HG02981 (cell line): ENCODE results near the gene GPD2.
"Not testable (repeated sequence)": the region's sequence is repeated elsewhere in the genome, so short reads cannot be mapped to it uniquely, and the experiment has no call there.

Experiments used
- ATAC-seq: cut with Tn5 transposase; IDR thresholded peaks from one replicate; pipeline ENCODE4 v1.9.1; 2021; ENCODE audit warnings: mild to moderate bottlenecking, moderate library complexity; ENCODE audit not compliant: unreplicated experiment

Gene GPD2

DNA sequence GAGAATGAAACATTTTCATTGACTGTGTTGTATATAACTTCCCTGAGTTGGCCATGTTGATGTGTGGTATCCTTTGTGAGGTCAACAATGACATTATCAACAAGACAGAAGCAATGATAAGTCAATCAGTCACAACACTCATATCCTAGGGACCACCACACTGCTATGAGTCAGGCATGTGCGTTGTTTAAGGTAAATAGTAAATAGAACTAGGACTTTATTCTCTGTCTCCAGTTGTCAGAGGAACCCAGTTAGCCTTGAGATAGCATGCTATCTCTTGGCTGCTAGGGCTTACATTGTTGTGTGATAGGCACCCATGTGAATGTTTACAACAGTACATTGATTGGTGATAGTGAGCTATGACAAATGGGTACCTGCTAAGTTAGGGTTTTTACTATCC, 37.3 kb downstream of the GPD2 start:
- ATAC-seq: no peak

DNA sequence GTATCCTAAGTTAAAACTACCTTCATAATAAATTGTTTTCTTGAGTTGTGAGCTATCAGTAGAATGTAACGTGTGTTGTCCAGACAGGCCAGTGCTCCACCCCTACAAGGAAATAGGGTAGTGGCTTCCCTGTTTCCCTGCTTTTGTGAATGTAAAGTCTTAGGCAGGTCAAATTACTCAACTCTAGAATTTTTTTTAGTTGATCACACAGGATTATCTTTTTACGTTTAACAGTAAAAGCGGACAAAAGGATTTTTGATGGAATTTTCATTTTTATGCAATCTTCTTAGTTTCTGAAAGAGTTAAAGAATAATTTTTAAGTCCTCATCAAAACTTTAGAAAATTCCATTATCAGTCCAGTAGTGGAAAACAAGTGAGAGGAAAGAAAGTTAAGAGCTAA, 38.2 kb downstream of the GPD2 start:
- no peak for ATAC-seq

DNA sequence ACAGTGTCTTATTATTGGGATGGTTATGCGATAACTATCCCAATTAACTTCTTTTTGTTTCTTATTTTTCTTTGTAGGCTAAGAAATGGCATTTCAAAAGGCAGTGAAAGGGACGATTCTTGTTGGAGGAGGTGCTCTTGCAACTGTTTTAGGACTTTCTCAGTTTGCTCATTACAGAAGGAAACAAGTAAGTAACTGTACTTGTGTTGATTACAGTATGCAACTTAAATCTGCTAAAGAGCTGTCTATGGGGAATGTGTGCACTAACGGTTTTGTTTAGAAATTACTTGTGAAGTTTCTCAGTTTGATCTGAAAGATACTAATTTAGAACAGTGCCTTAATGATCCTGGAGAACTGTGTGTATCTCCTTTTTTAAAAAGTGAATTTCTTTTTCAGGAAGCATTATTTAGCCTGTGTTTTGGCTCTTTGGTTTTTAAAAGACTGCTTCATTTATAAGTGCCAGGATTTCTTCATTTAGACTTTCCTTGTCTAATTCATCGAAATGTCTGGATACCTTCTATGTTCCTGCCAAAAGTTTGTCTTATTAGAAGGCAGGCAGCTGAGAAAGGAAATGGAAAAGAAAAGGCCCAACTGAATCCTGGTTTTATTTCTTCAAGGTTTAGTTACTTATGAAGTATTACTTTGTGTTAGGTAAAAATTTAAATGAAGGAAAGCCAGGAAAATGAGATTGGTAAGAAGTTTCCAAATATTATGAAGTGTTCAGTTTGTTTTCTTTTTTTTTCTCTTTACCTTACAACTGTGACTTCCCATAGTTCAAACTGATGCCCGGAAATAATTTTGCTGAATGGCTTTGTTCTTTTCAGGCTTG, 40.1 kb downstream of the GPD2 start:
- ATAC-seq: peak; percentile 28

DNA sequence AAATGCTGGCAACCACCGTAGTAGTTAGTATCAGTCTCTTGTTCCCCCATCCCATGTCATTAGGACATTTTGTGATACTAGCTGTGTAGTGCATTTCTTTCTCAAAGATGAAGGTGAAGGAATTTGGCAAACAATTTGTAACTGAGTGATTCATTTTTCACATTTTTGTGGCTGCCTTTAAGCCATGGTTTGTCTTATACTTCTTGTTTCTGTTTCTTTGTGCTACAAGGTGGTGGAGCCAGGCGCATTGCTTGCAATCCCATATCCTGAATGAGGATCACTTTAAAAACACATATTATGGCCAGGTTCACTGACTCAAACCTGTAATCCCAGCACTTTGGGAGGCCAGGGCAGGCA, 40.6 kb downstream of the GPD2 start:
- ATAC-seq: peak; percentile 83

DNA sequence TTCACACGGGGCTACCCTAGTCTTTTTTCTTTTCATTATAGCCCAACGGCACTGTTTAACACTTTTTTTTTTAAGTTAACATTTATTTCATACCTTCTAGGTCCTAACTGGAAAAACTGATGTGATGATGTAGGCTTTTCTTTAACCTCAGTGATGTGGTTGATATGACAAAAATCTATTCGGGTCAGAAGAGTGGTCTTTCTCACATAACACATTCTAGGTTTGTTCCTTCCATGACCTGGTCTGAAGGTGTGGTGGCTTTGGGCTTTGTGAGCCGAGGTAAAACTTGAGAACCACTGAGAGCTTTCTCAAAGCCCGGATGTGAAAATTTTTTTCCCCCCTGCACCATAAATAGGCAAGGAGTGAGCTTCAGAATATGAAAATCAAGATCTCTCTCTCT, 44.2 kb downstream of the GPD2 start:
- ATAC-seq: no peak

DNA sequence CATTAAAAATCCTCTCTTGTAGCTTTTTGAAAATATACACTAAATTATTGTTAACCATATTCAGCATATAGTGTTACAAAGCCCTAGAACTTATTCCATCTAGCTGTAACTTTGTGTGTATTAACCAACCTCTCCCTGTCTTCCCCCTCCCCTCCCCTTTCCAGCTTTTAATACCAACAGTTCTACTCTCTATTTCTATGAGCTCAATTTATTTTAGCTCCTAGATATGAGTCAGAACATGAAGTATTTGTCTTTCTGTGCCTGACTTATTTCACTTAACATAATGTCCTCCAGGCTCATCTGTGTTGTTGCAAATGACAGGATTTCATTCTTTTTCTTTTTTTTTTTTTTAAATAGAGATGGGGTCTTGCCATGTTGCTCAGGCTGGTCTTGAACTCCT, 45.1 kb downstream of the GPD2 start:
- no peak for ATAC-seq

DNA sequence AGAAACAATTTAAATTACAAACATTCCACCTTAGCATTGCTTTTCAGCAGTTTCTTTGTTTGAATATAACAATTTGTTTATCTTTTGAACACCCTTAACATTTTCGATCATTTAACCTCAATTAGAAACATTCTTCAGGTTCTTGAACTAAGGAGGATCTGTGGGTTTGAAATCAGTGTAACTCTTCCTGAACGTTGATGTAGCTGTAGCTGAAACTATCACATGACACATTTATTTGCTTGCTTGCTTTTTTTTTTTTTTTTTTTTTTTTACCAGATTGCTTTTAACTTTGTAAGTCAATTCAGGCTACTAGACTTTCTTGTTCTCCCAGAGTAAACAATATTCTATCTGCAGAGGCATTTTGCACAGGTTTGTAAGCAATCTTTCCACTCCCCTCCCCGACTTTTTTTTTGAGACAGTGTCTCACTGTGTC, 47.6 kb downstream of the GPD2 start:
- no peak for ATAC-seq

DNA sequence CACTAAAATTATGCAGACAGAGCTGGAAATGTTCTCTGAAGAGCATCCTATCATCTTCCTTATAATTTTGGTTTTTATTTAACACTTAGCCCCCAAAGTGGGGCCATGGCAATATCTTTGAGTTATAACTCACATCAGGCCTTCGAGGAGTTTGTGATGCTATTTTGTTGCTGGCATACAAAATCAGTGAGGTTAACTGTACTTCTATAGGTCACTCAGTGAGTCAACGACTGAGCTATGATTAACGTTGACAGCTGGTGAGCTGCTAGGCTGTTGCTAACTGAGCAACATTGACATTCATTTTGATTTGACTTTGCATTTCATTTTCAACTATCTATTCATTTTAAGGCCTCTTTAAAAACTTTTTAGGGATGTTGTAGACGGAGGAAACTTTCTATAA, 50.0 kb downstream of the GPD2 start:
- no peak for ATAC-seq

DNA sequence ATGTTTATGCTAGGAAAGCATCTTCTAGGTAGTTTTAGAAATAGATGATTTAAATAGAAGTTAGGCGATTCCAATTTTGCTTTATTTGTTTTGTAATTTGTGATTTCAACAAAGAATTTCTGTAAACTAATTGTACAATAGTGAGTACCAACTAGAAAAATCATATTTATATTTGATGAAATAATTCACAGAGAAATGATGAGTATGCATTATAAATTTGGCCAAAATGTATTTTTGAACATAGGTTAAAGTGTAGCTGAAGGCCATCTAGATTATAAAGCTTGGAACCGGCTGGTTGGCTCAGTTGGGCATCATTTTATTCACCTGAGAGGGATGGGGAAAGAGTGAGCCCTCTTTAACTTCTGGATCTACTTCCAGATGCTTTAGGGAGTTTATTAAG, 50.4 kb downstream of the GPD2 start:
- no peak for ATAC-seq

DNA sequence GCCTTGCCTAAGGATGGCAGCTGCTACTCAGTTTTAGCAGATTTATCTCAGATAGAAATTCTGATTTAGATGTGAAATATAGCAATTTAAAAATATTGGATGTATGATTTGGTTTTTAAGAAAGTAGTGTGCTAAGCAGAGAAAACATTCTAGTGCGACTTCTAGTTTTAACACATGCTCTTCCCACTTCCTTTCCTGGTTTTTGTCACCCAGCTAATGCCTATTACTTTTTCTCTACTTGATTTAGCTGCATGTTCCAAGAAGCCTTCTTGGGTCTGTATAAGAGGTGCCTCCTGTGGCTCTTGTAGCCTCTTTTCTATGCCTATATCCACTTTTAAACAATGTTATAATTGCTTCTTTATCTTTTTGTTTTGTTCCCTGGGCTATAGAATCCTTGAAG, 53.0 kb downstream of the GPD2 start:
- ATAC-seq: no peak

DNA sequence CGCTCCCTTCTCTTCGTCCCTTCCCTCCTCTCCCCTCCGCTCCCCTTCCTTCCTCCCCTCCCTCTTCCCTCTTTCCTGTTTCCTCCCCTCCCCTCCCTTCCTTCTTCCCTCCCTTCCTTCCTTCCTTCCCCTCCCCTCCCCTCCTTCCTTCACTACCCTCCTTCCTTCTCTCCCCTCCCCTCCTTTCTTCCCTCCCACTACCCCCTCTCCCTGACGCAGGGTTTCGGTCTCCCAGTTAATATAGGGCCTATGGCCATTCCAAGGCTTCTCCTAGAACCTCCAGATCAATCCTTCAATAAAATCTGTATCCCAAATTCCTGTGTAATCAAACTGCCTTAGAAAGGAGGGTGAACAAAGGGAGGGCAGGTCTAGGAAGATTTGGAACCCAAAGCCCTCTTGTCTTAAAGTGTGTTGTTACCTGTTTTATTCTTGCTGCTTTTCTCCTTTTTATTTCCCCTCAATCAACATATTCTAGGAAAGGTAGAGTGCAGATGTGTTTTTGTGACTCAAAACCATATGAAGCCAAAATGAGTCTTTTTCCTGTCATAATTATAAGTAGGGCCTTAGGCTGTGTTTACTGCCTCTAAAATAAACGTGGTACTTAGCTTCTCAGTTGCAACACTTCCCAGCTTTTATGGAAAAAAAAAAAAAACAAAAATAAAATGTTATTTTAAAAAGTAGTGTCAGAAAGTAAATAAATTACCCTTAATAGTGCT, 53.7 kb downstream of the GPD2 start:
- no peak for ATAC-seq

DNA sequence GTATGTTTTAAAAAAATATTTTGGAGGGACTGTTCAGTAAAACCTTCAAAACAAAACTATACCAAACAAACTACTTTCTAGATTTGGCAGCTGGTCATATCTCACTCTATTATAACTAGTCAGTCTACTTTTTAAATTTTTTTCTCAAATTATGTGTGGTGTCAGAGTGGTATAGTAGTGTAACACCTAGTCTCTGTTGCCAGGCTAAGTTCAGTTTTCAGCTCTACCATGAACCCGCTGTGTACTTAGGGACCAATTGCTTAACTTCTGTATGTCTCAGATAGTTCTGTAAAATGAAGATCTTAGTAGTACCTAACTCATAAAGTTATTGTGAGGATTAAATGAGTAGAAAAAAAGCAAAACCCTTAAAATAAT, 54.3 kb downstream of the GPD2 start:
- no peak for ATAC-seq

DNA sequence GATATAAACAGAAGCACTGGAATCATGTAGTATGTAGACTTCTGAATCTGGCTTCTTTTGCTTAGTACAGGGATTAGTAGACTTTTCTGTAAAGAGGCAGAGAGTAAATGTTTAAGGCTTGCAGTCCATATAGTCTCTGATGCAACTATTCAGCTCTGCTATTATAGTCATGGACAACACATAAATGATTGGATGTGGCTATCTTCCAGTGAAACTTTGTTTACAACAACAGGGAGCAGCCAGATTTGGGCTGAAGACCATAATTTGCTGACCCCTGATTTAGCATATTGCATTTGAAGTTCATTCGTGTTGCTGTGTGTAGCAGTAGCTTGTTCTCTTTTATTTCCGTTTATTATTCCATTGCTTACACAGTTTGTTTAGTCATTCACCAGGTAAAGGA, 55.0 kb downstream of the GPD2 start:
- ATAC-seq: no peak

DNA sequence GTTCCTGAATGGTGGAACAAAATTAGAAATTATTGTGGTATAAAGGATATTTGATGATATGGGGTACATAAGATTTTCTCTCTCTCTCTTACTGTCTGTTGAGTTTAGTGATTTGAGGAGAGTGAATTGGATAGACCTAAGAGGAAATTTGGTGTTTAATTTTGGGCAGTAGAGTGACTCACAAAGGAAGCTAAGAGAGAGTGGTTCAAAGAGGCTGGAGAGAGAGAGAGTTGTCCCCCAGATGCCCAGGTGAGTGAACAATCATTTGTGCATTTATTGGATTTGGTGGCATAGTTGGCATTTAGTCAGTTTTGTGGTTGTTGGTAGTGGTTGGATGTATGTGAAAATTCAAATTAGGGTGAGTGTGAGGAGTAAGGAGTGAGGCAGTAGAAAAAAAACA, 56.8 kb downstream of the GPD2 start:
- no peak for ATAC-seq

DNA sequence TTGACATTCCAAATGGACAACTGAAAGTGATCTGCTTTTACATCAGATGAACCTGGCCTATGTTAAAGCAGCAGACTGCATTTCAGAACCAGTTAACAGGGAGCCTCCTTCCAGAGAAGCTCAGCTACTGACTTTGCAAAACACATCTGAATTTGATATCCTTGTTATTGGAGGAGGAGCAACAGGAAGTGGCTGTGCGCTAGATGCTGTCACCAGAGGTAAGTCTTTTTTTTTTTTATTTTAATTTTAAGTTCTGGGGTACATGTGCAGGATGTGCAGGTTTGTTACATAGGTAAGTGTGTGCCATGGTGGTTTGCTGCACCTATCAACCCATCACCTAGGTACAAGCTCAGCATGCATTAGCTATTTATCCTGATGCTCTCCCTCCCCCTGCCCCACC, 59.8 kb downstream of the GPD2 start:
- not testable (repeated sequence) for ATAC-seq

DNA sequence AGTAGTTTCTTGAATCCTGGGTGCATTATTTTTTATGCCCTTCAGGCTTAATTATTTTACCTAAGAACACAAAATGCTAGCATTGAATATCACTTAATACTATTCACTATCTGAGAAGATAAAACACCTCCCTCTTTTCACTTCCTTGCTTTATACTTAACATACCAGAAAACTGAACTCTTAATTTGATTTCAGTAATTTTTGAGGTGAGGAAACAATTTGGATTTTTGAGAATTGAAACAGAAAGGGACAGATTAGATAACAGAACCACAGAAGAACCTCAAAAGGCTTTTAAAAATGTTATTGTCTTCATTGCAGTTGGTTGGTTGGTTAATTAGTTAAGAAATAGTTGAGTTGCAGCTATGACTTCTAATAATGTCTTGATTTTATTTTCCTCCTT, 69.5 kb downstream of the GPD2 start:
- ATAC-seq: peak; percentile 72

DNA sequence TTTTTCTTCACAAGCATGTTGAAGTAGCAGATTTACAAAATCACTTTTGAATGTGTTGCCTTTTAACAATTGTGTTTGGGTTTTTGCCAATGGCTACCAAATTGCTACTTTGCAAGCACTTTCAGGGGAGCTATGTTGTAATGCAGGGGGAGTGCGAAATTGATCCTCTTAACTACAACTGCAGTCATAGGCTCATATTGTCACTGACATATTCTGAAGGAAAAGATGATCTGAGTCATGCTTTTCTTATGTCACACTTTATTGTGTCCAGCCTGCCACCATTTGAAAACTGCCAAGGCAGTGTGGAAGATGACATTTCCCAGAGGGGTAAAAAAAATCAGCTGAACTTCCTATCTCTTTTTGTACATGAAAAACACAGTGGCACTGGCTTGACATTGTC, 74.9 kb downstream of the GPD2 start:
- ATAC-seq: no peak

DNA sequence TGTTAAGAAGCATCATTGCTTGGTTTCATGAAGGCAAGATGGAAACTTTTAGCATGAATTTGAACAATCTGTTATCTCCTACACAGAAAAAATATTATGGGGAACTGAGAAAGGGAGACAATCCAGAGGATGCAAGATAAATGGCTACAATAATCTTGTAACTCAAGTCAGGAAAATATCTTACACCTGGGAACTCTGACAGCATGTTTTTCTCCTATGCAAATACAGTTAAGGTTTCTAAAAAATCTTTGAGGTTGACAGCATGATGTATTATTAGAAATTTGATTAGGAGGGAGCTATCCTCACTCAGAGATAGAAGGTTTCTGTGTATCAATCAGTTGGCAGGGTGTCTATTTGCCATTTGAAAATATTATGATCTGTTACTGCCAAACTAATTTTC, 75.6 kb downstream of the GPD2 start:
- peak; percentile 46 for ATAC-seq

DNA sequence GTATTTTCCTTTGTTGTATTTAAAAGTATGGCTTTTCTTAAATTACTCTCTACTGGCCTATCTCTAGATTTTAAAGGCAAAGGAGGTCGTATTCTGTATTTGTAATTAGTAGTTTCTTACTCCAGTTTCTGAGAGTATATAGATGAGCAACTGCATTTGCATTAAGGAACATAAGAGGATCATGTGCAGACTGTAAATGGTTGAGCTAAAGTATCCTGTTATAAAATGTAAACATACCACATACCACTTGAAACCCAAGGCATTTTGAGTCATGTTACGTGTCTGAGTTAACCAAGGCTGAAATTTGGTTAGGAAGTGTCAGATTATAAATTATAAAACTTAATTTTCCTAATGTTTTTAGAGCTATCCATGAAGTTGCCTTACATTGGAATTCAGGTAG, 76.3 kb downstream of the GPD2 start:
- peak; percentile 66 for ATAC-seq

DNA sequence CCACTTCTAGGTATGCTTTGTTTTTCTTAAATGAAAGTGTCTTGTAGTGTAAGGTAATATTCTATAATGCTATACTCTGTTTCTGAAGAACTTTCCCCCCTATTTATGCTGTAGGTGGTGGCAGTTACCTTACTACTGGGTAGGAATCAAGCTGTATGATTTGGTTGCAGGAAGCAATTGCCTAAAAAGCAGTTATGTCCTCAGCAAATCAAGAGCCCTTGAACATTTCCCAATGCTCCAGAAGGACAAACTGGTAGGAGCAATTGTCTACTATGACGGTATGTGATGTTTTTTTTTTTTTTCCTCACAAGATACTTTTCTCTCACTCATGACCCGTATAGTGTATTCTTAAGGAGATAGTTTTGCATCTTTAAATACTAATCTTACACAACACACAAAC, 77.0 kb downstream of the GPD2 start:
- no peak for ATAC-seq

DNA sequence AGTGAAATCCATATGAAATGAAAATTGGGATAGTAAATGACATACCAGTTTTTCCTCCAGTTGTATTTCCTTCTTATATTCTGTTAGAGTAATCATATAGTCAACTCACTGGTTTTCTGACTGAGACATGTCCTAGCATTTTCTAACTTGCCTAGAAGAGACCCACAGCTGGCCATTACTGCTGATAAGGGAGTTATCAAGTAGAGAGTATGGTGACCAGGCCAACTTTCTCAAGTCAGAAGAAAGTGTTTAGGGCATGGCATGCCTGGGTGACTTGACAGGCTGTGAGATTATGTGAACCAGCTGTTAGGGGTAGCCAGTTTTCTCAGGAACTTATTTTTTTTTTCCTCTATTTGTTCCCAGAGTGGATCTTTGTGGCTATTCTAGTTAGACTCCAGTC, 81.2 kb downstream of the GPD2 start:
- ATAC-seq: no peak

DNA sequence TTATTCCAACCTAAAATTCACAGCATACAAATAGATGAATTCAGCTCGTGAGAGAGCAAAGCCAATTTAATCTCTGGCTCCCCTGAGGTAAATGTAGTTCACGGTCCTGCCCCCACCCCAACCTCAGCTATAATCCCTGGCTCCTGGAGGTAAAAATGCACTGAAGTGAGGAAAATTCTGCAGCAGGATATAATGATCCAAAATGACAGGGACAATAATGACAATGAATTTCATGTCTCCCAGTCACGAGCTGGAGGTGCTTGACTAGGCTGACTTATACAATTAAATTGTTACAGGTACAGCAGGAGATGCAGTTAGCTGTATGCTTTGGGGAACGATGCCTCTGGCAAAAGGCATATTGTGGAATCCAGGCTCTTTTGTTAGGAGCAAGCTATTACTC, 82.0 kb downstream of the GPD2 start:
- no peak for ATAC-seq
